HEK293 (cell line): ENCODE measurements around the gene KCNMB2.

Experiments used
- CTCF ChIP-seq: fragments of 450-650 bp; formaldehyde crosslinking; IDR thresholded peaks from 2 replicates; pipeline ENCODE4 v1.5.1; 2016; ENCODE audit warnings: missing biosample characterization, missing genetic modification characterization
- FEZF1 ChIP-seq: fragments of 450-650 bp; formaldehyde crosslinking; IDR thresholded peaks from 2 replicates; pipeline ENCODE4 v1.5.1; 2016; ENCODE audit warnings: missing biosample characterization, missing genetic modification characterization
- REPIN1 ChIP-seq: fragments of 450-650 bp; formaldehyde crosslinking; IDR thresholded peaks from 2 replicates; pipeline ENCODE4 v1.5.1; 2017; ENCODE audit warnings: missing biosample characterization, missing genetic modification characterization, low read depth
- ZBTB26 ChIP-seq: fragments of 450-650 bp; formaldehyde crosslinking; optimal IDR thresholded peaks from 2 replicates; pipeline ENCODE3; 2016; ENCODE audit warnings: missing biosample characterization, mild to moderate bottlenecking, missing genetic modification characterization
- ZNF174 ChIP-seq: fragments of 450-650 bp; formaldehyde crosslinking; IDR thresholded peaks from 2 replicates; pipeline ENCODE4 v1.5.0; 2017; ENCODE audit warnings: missing biosample characterization, mild to moderate bottlenecking, missing genetic modification characterization
- ZNF24 ChIP-seq: fragments of 450-650 bp; formaldehyde crosslinking; IDR thresholded peaks from 2 replicates; pipeline ENCODE4 v1.5.1; 2016; ENCODE audit warnings: missing biosample characterization, missing genetic modification characterization
- ZNF274 ChIP-seq, 2 experiments: fragments of 200-500 bp in 1 of 2; fragments of 450-650 bp in 1 of 2; sonication (Bioruptor generic) in 1 of 2; formaldehyde crosslinking in 1 of 2; IDR thresholded peaks; 2 replicates each; pipeline versions ENCODE4 v1.5.1 to v1.6.1; 2014 to 2016; ENCODE audit warnings: borderline replicate concordance in 1 of 2, inconsistent platforms in 1 of 2, low read length in 1 of 2, missing biosample characterization in 1 of 2, missing genetic modification characterization in 1 of 2
- ZNF561 ChIP-seq: fragments of 450-650 bp; IDR thresholded peaks from 2 replicates; pipeline ENCODE4 v1.5.1; 2018; ENCODE audit warnings: missing biosample characterization, missing genetic modification characterization, borderline replicate concordance
- ZNF747 ChIP-seq: fragments of 450-650 bp; formaldehyde crosslinking; IDR thresholded peaks from 2 replicates; pipeline ENCODE4 v1.5.1; 2016; ENCODE audit warnings: missing biosample characterization, missing genetic modification characterization
- ZNF830 ChIP-seq: fragments of 450-650 bp; IDR thresholded peaks from 2 replicates; pipeline ENCODE4 v1.5.0; 2018; ENCODE audit warnings: missing biosample characterization, missing genetic modification characterization, low read depth, mild to moderate bottlenecking, moderate library complexity
- ZNF837 ChIP-seq: fragments of 450-650 bp; formaldehyde crosslinking; IDR thresholded peaks from 2 replicates; pipeline ENCODE4 v1.5.1; 2016; ENCODE audit warnings: missing biosample characterization, missing genetic modification characterization

- TF ChIP-seq ZNF24 (no peak), ZNF837 (no peak), ZNF747 (tag by site-specific recombination) (no peak), REPIN1 (tag by site-specific recombination) (no peak), ZNF174 (tag by site-specific recombination) (no peak), CTCF (tag by site-specific recombination) (no peak), ZBTB26 (no peak), ZNF274 (IDR thresholded peaks at IDR 0.05; ENCODE audit: low read length) (no peak), ZNF274 (tag by site-specific recombination; IDR thresholded peaks at IDR 0.05; ENCODE audit: borderline replicate concordance) (no peak), ZNF561 (tag by site-specific recombination) (no peak), FEZF1 (tag by site-specific recombination) (no peak), ZNF830 (tag by site-specific recombination) (no peak)
These were observed 31.4 kb downstream of the KCNMB2 start for GRCh38 chr3:178567611-178568010.
